Stimulated activated CD8-positive, alpha-beta memory T cell treated with anti-CD3 and anti-CD28 coated beads, Interleukin-12 subunit alpha, Interleukin-12 subunit beta, amount 100 ng/mL, for 24 hours (primary cell): ENCODE measurements around the gene RNPEPL1.
"Not testable (repeated sequence)": the region's sequence is repeated elsewhere in the genome, so short reads cannot be mapped to it uniquely, and the experiment has no call there.

Experiments
- DNase-seq: peaks from one replicate; pipeline ENCODE4 v3.0.0-alpha.2; 2020; ENCODE audit errors: extremely low read depth

RNPEPL1 gene, protein sequence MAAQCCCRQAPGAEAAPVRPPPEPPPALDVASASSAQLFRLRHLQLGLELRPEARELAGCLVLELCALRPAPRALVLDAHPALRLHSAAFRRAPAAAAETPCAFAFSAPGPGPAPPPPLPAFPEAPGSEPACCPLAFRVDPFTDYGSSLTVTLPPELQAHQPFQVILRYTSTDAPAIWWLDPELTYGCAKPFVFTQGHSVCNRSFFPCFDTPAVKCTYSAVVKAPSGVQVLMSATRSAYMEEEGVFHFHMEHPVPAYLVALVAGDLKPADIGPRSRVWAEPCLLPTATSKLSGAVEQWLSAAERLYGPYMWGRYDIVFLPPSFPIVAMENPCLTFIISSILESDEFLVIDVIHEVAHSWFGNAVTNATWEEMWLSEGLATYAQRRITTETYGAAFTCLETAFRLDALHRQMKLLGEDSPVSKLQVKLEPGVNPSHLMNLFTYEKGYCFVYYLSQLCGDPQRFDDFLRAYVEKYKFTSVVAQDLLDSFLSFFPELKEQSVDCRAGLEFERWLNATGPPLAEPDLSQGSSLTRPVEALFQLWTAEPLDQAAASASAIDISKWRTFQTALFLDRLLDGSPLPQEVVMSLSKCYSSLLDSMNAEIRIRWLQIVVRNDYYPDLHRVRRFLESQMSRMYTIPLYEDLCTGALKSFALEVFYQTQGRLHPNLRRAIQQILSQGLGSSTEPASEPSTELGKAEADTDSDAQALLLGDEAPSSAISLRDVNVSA

DNA sequence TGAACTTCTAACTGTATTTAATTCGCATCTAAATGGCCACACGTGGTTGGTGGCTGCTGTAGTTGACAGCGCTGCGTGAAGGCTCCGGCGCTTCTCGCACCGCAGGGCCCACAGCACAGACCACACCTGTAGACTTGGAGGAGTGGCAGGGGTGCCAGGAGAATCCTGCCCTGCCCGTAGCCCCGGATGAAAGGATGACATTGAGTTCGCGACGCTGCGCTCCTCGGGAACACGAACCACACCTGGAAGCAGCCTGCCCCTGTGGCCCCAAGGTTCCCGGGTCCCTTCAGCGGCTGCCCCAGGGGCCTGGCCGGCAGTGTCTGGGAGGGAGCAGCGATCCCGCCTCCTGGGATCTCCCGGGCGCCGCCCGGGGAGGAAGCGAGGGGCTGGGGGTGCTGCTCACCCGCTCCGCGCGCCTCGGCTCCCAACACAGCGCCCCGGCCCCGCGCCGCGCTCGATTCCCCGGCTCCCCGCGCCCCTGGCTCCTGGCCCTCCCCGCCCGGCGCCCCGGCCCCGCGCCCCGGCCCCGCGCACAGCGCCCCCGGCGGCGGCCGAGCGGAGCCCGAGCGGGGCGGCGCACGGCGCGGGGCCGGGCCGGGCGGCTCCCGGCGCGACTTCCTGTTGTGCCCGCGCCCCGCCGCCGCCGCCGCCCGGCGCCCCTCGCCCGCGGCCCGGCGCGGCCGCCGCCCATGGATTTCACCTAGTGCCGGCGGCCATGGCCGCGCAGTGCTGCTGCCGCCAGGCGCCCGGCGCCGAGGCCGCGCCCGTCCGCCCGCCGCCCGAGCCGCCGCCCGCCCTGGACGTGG lies at the start of gene RNPEPL1:
TSS of gene RNPEPL1 (plus strand) at position 613 of the 806 bp plus-strand sequence. CDS start at position 716, 103 bp downstream.
- DNase-seq: no peak

DNA sequence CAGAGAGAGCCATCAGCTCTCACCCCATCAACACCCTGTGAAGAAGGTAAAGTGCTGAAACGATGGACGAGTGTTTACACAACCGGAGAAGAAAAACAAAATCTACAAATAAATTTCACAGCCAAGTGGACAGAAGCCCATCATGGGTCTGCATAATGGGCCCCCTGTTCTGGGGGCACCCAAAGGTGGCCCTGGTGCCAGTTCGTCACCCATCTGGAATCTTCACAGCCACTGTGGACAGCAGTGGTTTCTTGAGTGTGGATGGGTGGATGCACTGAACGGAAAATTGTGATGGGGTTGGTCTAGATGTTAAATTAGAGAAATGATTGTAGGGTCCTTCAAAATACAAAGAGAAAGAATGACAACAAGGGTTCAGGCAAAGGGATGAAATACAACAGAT lies 49.3 kb upstream of the RNPEPL1 start:
- DNase-seq: no peak

DNA sequence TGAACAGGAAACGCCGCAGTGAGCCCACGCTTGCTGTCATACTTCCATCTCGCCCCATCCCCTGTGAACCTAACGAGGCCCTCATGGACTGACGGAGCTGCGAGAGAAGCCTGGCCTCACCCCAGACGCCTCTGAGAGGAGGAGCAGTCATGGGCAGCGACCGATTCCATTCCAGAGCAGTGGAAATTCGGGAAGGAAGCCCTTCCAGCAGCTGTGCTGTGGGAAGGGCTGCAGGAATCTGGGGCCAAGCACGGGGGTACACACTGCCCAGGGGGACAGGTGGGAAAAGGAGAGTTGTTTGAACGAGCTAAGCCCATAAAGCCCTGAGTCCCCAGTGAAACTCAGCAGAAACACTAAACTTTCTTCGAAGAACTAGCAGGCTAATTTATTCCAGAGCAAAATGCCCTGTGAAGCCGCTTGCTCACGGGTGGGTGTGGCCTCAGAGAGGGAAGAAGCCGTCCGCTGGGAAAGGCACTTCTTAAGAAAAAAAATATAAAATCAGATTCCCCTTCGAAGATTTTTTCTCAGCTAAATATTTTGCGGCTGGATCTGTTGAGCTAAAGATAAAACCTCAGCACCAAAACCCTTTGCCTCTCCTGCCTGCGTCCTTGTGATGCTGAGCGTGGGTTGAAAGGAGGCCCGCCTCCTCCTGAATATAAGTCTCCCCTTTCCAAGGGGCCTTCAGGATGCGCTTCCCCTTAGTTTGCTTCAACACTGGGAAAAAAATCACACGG lies 48.7 kb upstream of the RNPEPL1 start:
- DNase-seq: no peak

DNA sequence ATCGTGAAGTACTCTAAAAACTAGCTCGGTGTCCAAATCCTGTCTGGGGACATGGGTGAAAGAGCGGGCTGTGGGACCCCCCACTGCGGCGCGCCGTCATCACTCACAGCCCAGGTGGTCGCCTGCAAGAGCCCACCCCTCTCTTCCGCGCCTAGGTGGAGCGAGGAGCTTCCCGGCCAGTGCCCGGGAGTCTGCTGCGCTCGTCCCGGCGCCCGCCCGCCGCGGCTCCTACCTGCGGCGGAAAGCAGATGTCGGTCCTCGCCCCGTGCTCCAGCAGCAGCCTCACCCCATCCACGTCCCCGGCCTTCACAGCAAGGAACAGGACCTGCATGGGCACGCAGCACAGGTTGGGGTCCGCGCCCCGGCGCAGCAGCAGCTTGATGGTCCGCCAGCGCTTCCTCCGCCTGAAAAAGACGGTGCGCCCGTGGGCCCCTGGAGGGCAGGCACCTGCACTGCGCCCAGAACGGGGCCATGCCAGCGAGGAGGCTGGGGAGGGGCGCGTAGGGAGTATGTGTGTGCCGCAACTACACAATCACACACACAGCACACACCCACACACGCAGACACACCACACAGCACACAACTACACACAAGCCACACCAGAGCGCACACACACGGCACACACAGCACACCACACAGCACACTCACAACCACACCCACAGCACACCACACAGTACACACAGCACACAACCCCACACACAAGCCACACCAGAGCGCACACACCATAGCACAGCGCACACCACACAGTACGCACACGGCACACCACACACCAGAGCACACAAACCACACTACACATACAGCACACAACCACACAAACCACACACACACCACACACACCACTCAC lies 47.9 kb upstream of the RNPEPL1 start:
- DNase-seq: no peak

DNA sequence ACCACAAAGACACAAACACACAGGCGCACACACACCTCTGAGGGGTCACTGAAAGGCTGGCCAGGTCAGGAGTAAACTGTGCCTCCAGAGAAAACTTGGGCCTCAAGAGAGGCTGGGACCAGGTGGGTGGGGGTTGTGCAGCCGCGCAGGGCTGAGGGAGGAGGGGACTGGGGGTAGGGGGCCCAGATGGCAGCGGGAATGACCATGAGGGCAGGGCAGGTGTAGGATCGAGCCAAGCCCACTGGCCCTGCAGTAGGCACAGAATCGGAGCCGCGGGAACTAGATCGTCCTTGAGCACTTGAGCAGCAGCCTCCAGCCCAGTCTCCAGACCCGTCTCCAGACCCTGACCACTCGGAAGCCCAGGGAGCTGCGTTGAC lies 47.3 kb upstream of the RNPEPL1 start:
- no peak for DNase-seq

DNA sequence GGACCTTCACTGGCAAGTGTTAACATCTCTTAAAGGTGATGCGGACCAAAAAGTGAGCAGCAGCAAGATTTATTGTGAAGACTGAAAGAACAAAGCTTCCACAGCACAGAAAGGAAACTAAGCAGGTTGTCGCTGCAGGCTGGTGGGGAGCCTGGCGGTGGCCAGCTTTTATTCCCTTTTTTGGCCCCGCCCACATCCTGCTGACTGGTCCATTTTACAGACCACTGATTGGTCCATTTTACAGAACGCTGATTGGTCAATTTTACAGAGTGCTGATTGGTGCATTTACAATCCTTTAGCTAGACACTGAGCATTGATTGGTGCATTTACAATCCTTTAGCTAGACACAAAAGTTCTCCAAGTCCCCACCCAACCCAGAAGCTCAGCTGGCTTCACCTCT lies 46.4 kb upstream of the RNPEPL1 start:
- DNase-seq: not testable (repeated sequence)

DNA sequence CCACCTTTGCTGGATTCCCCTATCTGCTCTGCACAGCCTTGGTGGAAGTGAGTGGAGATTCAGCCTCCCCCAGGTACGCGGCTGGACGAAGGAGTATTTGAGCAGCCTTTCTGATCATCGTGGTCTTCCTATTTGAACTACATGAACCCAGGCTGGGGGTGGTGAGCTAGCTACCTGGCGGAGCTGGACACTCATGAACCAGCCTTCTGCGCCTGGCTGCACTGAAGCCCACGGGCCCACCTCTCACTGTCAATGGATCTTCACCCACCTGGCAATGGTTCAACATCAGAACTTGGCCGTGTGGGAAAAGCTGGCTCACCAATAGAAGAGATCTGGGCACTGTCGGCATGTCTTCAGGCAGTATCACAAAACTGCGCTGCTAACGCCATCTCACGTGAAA lies 45.9 kb upstream of the RNPEPL1 start:
- no peak for DNase-seq

DNA sequence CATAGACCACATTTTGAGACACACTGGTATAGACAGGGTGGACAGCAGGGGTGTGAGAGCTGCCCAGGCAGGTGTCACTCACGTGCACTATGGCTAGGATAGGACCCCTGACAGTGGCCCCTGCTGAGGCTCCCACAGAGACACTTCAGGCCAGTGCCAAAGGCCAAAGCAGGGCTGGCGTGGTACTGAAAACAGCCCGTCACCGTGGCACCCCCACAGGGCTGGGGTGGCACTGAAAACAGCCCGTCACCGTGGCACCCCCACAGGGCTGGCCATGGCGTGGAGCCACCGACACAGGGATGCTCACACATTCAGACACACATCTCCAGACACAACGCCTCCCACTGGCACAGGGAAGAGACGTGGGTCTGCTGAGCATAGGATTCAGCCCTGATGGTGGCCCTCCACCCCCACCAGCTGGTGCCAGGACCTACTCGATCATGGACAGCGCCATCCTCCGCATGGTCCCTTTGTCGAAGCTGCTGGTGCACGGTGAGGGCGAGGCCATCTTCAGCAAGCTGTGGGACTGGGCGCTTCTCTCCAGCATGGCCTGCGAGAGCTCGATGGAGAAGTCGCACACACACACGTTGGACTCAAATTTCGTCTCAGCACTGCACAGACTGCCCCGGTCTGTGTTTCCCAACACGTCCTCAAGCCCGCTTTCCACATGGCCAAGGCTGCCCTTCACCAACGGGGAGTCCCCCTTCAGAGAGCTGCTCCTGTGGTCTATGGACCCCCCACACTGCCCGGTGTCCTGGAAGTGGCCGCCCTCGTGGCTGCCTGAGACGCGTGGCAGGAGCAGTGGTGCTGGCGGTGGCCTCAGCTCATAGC lies 44.6 kb upstream of the RNPEPL1 start:
- no peak for DNase-seq

DNA sequence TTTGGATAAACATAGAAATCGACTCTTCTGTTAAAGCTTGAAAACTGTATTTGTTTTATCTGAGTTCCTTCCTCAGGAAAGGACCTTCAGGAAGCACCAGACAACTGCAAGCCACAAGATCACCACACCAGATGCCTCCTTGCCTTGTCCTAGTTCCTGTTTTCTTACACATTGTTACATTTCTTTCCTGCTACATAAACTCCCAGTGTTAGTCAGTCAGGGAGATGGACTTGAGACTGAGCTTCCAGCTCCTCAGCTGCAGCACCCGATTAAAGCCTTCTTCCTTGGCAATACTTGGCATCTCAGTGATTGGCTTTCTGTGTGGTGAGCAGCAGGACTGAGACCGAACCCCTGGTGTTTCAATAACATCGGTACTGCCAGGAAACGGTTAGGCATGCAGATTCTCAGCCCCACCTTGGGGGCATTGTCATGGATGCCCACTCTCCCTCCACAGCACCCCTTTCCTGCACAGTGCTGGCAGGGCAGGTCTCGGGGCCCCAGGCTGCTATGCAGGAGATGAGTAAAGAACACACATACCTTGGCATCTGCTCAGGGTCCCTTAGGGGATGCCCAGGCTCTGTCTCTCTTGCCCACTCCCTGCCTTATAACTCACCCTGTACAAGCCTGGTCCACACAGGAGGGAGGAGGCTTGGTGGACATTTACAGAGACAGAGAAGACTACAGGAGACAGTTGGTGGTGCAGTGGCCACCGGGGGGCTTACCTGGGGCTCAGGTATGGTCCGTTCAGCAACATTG lies 43.1 kb upstream of the RNPEPL1 start:
- DNase-seq: no peak

DNA sequence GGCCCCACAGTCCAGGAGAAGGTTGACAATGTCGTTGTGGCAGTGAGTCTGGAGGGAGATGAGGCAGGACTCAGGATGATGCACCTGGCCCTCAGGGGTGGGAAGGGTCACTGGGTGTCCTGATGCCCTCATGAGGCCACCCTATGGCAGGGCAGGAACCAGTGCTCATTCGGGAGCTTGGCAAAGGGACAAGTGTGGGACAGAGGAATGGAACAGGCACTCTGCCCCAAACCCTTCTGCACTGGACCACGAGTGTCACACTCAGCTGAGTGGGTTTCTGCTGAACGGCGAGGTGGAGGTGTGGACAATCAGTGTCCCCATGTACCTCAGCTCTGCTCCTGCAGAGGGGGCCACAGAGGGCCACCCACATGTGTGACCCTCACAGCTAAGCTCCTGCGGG lies 42.5 kb upstream of the RNPEPL1 start:
- DNase-seq: no peak

DNA sequence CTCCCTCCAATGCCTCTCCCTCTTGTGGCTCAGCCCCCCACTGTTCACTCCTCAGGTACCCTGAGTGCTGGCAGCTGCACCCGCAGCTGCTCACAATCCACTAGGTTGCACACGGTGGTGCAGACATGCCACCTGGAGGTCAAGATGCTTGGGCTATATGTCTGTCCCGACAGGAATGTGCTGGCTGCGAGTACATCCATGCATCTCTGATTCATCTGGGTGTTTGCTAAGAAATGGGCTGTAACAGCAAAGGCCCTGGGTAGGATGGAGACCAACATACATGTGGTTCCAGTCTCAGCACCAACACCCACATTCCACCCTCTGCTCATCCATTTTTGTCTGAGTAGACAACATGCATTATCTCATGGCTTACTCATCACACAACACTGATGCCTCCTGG lies 41.8 kb upstream of the RNPEPL1 start:
- DNase-seq: no peak

DNA sequence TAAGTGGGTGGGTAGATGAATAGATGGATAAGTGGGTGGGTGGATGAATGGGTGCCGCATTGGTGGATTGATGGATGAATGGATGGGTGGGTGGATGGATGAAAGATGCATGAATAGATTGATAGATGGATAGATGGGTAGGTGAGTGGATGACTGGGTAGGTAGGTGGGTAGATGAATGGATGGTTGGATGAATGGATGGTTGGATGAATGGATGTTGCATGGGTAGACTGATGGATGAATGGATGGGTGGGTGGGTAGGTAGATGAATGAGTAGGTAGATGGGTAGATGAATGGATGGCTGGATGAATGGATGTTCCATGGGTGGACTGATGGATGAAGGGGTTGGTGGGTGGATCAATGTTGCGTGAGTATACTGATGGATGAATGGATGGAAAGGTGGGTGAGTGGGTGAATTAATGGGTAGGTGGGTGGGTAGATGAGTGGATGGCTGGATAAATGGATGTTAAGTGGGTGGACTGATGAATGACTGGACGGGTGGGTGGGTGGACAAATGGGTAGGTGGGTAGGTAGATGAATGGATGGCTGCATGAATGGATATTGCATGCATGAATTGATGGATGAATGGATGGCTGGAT lies 41.0 kb upstream of the RNPEPL1 start:
- no peak for DNase-seq

DNA sequence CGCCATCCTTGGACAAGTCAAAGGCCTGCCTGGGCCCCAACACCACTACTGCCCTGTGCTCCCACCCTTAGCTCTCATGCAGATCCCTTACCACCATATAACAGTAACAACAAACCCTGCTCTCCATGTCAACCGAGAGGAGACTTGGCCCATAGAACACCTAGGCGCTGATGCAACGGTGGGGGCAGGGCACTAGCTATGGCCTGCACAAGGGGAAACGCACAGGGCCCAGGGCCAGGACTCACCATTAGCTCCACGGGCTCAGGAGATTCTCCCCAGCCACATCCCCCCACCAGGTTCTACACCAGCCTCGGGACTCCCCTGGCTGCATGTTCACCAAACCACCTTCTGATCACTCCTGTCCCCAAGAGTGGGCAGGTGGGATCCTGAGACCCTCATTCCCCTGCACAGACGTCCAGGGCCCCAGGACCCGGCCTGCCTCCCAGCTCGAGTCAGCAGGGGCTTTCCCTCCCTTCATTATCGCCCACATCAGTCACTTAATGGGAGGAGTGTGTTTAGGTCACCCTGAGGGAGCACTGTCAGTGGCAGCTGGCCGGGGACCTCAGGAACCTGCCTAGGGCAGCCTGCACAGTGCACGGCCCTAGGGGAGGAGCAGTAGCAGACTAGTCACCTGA lies 39.8 kb upstream of the RNPEPL1 start:
- no peak for DNase-seq

DNA sequence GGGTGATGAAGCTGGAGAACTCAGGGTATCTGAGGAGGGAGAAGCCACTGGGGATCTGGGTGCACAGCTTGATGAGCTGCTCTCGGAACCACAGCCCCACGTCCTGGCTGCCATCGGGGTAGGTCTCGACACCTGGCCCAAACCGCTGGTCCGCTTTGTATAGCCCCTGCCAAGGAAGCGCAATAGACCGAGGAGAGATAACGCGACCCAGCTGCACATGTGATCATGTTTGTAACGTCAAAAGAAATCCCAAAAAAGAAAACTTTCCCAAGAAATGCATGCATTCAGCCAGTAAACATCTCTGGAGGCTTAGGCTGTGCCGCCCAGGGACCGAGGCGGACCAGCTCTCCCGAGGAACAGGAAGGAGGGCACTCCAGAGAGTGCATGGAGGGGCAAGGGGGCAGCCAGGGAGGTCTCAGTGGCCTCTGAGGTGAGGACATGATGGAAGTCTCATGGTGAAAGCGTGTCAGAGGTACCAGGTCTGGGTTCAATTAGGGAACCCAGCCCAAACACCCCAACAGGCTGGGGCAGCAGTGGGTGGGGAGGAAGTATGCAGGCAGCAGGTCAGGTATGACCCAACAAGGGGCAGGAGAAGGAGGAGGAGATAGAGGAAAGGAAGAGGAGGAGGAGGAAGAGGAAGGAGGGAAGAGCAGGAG lies 38.8 kb upstream of the RNPEPL1 start:
- no peak for DNase-seq

DNA sequence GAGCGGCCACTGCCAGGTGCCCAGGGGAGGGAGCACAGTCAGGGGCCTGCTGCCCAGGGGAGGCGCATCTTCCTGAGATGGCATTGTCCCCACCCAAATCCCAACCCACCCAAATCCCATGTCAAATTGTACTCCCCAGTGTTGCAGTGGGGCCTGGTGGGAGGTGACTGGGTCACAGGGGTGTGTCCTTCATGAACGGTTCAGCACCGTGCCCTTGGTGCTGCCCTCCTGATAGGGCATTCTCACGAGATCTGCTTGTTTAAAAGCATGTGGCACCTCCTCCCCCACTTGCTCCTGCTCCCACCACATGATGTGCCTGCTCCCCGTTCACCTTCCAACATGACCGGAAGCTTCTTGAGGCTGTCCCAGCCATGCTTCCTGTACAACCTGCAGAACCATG lies 38.1 kb upstream of the RNPEPL1 start:
- DNase-seq: no peak

DNA sequence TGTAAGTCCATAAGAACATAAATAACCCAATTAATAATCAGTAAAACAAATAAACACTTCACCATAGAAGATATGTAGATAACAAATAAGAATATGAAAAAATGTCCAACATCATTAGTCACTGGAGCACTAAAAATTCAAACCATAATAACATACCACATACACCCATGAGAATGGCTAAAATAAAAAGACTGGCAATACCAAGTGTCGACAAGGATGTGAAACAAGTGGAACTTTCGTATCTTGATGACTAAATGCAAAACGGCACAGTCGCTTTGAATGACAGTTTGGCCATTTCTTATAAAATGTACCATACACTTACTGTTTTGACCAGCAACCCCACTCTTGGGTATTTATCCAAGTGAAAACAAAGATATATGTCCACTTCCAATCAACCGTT lies 37.2 kb upstream of the RNPEPL1 start:
- DNase-seq: no peak

DNA sequence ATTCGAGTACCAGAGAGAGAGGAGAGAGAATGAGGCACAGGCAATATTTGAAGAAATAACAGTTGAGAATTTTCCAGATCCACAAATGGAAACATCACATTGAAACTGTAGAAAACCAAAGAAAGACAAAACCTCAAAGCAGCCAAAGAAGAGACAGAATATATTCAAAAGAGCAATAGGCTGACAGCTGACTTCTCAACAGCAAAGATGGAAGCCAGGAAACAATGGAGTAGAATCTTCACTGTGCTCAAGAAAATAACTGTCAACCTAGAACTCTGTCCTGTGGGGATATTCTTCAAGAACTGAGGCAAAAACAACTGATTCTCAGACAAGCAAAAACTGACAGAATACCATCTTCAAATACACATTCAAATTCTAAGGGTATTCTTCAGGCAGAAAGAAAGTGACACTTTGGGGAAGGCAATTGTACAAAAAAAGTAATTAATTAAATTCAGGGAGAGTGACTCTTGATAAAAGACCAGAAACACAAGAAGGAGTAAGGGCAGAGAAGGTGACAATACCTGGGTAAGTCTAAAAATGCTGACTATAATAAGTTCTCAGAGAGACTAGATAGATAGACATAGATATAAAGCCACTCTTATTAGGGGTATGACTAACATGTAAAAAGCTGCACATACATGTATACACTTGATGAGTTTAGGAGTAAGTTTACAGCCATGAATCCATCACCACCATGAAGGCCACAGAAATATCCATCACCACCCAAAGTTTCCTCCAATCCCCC lies 36.1 kb upstream of the RNPEPL1 start:
- DNase-seq: no peak
